H1 (cell line): ENCODE measurements around the gene MRPL3. TPM values are rescaled to one million over a fixed set of nuclear protein-coding genes. Genes with fewer than 3 reads are reported as not detected.

Source experiments
- BACH1 ChIP-seq: IDR thresholded peaks from 2 replicates; pipeline ENCODE4 v1.6.1; 2012; ENCODE audit warnings: low read length, improper control_type of control experiment
- CHD1 ChIP-seq: IDR thresholded peaks from 2 replicates; pipeline ENCODE4 v1.6.1; 2012; ENCODE audit warnings: low read depth, low read length, improper control_type of control experiment
- CREB1 ChIP-seq: IDR thresholded peaks from 2 replicates; pipeline ENCODE4 v1.6.1; 2012; ENCODE audit warnings: inconsistent platforms
- KDM5A ChIP-seq: fragments of 200-600 bp; IDR thresholded peaks from 2 replicates; pipeline ENCODE4 v1.7.1; 2012; ENCODE audit warnings: mild to moderate bottlenecking, low read length, inconsistent platforms, mixed read lengths
- RNF2 ChIP-seq: fragments of 200-900, 300-1000 bp; sonication (generic); IDR thresholded peaks from 2 replicates; pipeline ENCODE4 v1.7.1; 2016; ENCODE audit warnings: borderline replicate concordance, low read depth, mild to moderate bottlenecking, antibody characterized with exemption, low read length; ENCODE audit not compliant: poor library complexity, severe bottlenecking; ENCODE audit errors: missing control alignments
- SP1 ChIP-seq: IDR thresholded peaks from 2 replicates; pipeline ENCODE4 v1.6.1; 2011; ENCODE audit warnings: low read depth, low read length
- SUZ12 ChIP-seq: fragments of 200-600 bp; sonication (generic); IDR thresholded peaks from 2 replicates; pipeline ENCODE4 v1.6.1; 2012; ENCODE audit warnings: mild to moderate bottlenecking, inconsistent platforms, low read length, moderate library complexity, mixed read lengths
- polyA plus RNA-seq, 7 experiments: library from polyadenylated mRNA; depleted of rRNA in 3 of 7; stranded (reverse) in 5 of 7; unstranded in 2 of 7; fragments of >200 nt in 5 of 7; fragments of 200-250 nt in 2 of 7; gene quantifications; 1 replicate in 5 of 7; 2 replicates in 1 of 7; 4 replicates in 1 of 7; pipeline versions ENCODE4 v1.2.1 to v1.2.3, GENCODE V29; 2011 to 2013; ENCODE audit warnings: missing spikeins in 2 of 7, mixed read lengths in 2 of 7
- total RNA-seq: library from RNA; stranded (reverse); fragmentation: NEBNext Ultra II Directional; extraction: Animal tissue kit (Norgen Biotek cat#: 25700); gene quantifications from 2 replicates; pipeline ENCODE4 v1.2.1, GENCODE V29; 2021
- TF ChIP-seq, protein P1 (sequence below): IDR thresholded peaks from 2 replicates; pipeline ENCODE4 v1.6.1; 2011; ENCODE audit warnings: low read depth, mild to moderate bottlenecking, low read length; ENCODE audit not compliant: insufficient read depth
- TF ChIP-seq, protein P2 (sequence below): IDR thresholded peaks from 2 replicates; pipeline ENCODE4 v1.6.1; 2012; ENCODE audit warnings: inconsistent platforms

Gene MRPL3
- total and polyA plus RNA-seq, 2 of the 8 experiments (the other 6 are each of a cell fraction or from before 2014, with no cell fraction given): 164 to 175 TPM

DNA sequence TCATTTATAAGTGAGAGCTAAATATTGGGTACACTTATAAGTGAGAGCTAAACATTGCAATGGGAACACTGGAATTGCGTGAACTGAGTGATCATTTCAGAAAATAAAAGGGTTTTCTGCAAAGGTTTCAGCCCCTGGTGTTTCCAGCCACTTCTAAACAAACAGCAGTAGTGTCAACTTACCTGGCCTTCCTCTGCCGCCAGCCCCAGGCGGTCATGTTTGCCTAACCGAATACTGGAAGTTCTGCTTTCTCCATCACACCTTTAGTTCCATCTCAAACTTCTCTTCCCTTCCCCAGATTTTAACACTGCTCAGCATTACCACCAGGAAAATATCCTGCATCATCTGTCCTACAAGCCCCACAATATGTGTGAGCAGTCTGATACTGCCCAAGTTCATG lies 58.6 kb downstream of the MRPL3 start (continued):
- TF ChIP-seq, protein P1, sequence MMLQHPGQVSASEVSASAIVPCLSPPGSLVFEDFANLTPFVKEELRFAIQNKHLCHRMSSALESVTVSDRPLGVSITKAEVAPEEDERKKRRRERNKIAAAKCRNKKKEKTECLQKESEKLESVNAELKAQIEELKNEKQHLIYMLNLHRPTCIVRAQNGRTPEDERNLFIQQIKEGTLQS: no peak
- TF ChIP-seq KDM5A (no peak), SUZ12 (no peak), SP1 (no peak), BACH1 (no peak), RNF2 (no peak), CHD1 (no peak), CREB1 (no peak)
- TF ChIP-seq, protein P2, sequence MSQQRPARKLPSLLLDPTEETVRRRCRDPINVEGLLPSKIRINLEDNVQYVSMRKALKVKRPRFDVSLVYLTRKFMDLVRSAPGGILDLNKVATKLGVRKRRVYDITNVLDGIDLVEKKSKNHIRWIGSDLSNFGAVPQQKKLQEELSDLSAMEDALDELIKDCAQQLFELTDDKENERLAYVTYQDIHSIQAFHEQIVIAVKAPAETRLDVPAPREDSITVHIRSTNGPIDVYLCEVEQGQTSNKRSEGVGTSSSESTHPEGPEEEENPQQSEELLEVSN: no peak
